GM21515 (cell line): ENCODE measurements around the gene TRIO.

Experiments
- ATAC-seq: cut with Tn5 transposase; IDR thresholded peaks from one replicate; pipeline ENCODE4 v1.9.1; 2021; ENCODE audit not compliant: unreplicated experiment

The TRIO gene

DNA sequence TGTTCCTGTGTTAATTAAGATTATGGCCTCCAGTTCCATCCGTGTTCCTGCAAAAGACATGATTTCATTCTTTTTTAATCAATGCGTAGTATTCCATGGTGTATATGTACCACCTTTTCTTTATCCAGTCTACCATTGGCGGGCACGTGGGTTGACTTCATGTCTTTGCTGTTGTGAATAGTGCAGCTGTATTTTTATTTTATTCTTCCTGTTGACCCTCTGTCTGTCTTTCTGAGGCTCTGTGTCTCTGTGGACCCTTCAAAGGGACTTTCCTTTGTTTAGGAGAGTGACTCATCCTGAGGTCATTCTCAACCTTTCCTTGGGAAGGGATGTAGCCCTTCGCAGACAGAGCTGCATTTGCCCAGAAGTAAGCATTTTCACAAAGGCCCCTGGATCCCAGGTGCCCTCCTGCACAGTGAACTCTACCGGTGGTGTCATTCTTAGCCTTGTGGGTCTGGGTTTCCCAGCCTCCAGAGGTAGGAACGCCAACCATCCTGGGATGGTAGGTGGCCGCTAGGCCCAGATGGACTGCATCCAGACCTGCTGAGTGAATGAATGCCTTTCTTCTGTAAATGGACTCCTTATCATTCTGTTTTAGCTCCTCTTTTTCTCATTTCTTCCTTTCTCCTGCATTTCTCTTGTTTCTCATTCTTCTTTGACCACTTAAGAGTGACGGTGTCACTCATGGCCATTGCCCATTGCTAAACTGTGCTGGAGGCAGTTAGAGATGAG lies 22.4 kb downstream of the TRIO start:
- no peak for ATAC-seq

DNA sequence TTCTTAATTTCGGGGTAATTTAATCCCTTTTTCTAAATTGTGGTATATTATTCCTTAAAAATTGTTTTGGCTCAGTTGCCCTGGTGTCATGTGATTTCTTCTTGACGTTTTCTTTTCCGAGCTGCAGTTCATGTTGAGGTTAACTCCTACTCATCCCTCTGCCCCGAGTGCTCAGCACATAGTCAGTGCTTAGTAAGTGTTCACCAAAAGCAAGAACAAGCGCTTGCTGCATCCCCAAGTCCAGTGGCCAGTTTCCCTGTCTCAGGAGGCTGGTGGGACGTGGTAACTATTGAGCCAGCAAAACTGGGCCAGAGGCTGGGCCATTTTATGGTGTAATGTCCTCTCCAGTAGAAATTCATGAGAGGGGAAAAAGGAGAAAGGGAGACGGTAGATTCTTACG lies 23.3 kb downstream of the TRIO start:
- ATAC-seq = no peak

GRCh38 chr5:14167211-14167845 lies 24.2 kb downstream of the TRIO start:
- no peak for ATAC-seq

GRCh38 chr5:14168144-14168792 lies 25.1 kb downstream of the TRIO start:
- ATAC-seq = peak; percentile 56

DNA sequence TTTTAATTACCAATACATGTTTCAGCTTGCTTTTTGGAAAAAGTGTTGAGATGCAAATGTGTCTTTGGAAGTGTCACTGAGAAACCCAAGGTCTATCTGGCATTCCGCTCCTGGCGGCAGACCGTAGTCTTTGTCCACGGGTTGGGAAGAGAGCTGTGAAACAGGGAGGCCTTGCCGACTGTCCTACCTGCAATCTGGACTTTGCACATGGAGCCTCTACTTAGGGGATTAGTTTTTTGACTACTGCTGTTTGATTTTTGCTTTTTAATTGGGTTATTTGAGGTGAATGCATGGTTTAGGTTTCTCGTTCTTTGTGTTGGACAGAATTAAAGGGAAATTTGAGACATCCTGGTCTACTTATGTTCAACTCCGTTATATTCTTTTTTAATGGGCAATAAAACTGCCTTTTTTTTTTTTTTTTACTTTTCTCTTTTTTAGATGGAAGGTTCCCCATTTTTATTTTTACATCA lies 25.7 kb downstream of the TRIO start:
- ATAC-seq = peak; percentile 11

DNA sequence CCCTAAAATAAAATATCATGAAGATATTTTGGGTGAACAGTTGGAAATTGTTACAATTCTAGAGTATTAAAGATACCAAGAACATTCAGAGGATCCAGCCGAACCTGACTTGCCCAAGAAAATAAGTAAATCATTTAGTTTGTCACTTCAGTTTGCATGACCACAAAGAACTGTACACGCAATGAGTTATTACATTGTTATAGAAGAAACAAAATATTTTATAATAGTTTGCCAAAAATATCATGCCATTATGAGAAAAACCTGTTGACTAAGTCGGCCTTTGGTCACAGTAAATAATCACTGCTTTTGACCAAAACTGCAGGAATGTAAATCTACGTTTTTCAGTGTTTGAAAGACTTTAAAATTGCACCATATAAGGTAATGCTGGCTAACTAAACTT lies 27.9 kb downstream of the TRIO start:
- no peak for ATAC-seq

DNA sequence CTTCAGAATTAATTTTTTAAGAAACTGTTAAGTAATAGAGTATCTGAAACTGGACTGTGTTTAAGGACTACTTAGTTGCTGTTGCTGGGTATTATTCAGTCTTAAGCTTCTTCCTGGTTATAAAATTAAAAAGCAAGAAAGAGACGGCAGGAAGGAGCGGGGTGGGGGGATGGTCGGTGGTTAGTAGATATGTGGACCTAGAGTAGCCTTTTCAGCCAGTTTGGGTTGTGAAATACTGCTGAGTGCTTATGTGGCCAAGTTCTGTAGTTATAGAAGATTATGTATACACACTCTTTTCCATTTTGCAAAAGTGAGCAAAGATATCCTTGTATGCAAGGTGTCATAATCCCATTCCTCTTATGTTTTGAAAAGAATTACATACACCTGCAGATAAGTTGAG lies 28.5 kb downstream of the TRIO start:
- no peak for ATAC-seq

GRCh38 chr5:14172149-14172795 lies 29.1 kb downstream of the TRIO start:
- peak; percentile 42 for ATAC-seq

GRCh38 chr5:14173377-14174229 lies 30.5 kb downstream of the TRIO start:
- no peak for ATAC-seq

DNA sequence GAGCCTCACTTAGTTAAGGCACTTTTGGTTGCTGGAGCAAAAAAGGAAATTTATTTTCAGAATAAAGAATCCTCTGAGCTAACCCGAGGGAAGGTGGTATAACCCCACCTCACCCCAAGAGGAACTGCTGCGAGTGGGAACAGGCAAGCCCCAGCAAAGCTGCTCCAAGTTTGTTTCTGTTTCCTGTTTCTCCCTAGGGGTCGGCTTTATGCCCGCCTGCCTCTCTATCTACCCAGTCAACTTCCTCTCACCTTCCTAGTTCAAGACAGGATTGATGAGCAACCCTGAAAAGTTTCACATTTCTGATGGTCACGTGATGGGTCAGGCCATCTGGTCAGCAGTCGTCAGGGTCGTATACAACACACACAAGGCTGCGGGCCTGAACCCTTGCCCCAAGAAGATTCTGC lies 31.1 kb downstream of the TRIO start:
- no peak for ATAC-seq

DNA sequence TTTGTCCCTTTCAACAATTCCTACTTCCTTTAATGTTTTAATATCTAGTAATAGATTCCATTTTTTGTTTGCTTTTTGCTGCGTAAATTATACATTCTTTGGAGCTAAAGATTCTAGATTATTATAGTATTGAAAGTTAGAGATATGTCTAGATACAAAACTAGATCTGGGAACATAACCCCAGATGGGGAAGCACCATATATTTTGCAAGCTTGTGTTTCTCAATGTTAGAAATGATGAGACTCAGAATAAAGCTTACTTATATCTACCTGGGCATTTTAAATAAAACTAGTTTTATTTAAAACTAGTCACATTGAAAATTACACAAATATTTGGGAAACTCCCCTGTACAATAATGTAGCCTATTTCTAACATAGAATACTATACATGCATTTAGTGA lies 32.2 kb downstream of the TRIO start:
- no peak for ATAC-seq

GRCh38 chr5:14176888-14177287 lies 33.7 kb downstream of the TRIO start:
- ATAC-seq = no peak

DNA sequence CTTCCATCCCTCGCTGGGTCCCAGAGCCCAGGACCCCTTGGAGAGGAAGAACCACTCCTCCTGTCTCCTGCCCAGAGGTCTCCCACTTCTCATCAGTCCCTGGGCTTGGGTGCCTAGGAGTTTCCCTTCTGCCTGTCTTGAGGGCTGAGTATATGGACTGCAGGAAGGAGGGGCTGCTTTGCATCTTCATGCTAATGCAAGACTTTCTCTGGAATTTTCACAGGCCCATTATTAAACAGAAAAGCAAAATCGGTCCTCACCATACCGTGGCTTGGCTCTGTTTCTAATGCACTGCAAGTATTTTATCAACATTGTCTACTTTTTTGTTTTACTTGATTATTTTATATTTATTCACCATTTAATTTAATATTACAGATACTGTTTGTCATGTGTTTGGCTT lies 34.5 kb downstream of the TRIO start:
- ATAC-seq = no peak

GRCh38 chr5:14178091-14178490 lies 34.9 kb downstream of the TRIO start:
- ATAC-seq = no peak

DNA sequence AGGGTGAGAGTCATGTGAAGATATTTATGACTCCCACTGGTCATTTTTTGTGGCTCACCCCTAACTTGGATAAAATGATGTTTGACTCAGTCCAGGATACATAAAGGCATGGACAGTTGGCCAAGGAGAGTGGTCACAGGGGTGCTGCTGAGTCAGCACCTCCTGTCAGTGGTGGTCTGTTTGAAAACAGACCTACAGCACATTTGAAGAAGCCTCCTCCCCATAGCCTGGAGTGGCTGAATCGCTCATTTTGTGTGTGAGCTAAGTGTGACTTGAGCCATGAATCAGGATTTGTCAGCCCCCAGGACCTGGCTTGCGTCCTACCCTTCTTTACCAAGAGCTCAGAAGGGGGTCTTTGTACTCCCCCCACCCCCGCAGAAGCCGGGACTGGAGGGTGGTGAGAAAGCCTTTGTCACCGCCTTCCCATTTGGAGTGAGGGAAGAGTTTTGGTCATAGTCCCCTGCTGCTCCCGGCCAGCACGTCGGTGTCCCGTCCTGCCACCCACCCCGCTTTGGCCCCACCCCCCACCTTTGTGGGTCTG lies 35.6 kb downstream of the TRIO start:
- no peak for ATAC-seq

DNA sequence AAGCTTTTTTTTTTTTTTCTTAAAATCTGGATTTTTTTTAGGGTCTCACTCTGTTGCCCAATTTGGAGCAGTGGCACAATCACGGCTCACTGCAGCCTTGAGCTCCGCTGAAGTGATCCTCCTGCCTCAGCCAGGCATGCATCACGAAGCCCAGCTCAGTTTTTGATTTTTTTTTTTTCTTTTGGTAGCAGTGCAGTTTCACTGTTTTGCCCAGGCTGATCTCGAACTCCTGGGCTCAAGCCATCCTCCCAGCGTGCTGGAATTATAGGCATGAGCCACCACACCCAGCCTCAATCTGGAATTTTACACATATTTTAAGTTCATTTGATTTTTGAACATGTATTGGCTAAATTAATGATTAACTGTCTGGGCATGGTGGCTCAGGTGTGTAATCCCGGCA lies 36.3 kb downstream of the TRIO start:
- no peak for ATAC-seq

GRCh38 chr5:14180437-14180836 lies 37.3 kb downstream of the TRIO start:
- no peak for ATAC-seq

- ATAC-seq = no peak
Observed at GRCh38 chr5:14181299-14181968, 38.3 kb downstream of the TRIO start.

- ATAC-seq = no peak
Observed at GRCh38 chr5:14182761-14183160, 39.6 kb downstream of the TRIO start.
